ENCODE data around the gene ALDH16A1. TPM values are rescaled to one million over a fixed set of nuclear protein-coding genes. Genes with fewer than 3 reads are reported as not detected.
A peak's percentile ranks its signal among the peaks of the same experiment; 100 is the strongest.

Gene ALDH16A1
- total RNA-seq, 1 experiment from 2014 or later, result 40.9 TPM

GRCh38 chr19:49407482-49408015 lies 45.5 kb upstream of the ALDH16A1 start:
- Histone ChIP-seq H3K79me2 (ENCODE audit: low read depth) (no peaks in the 10 kb centered on the region), H3K9me3 (ENCODE audit: insufficient read depth, low read depth) (no peaks in the 10 kb centered on the region), H3K36me3 (ENCODE audit: low read depth) (no peaks in the 10 kb centered on the region), H3K27me3 (ENCODE audit: insufficient read depth, low read depth) (no peaks in the 10 kb centered on the region), H3F3A (ENCODE audit: insufficient read depth, low read depth) (peaks cover 12% of the 10 kb centered on the region), H3K4me3 (no peak overlapping the region), H4K20me1 (ENCODE audit: insufficient read depth) (no peaks in the 10 kb centered on the region), H3K4me1 (replicated peaks; ENCODE audit: insufficient read depth) (peaks cover 9% of the 10 kb centered on the region), H3K27ac (no peak overlapping the region), H3K4me2 (no peak overlapping the region), H2AFZ (no peak overlapping the region), H3K9me2 (ENCODE audit: insufficient read depth) (no peaks in the 10 kb centered on the region)
- intact Hi-C loops (cut with micrococcal nuclease; ENCODE audit: unreplicated experiment), result no loop called here
- ChIA-PET CTCF (no interaction called here), POLR2A (ENCODE audit: unreplicated experiment) (no interaction called here)
- no peak for DNase-seq
- TF ChIP-seq EZH2 (IDR thresholded peaks at IDR 0.05; ENCODE audit: low read depth) (no peak), CTCF (conservative IDR thresholded peaks at IDR 0.05) (no peak)
- no TSS peak for BruUV-seq (replicated peaks)

- Histone ChIP-seq H4K20me1 (ENCODE audit: insufficient read depth) (no peaks in the 10 kb centered on the region), H3K9me2 (ENCODE audit: insufficient read depth) (no peaks in the 10 kb centered on the region), H3K27ac (no peak overlapping the region), H3K79me2 (ENCODE audit: low read depth) (no peaks in the 10 kb centered on the region), H2AFZ (peak overlapping the region; percentile 29; the same call in 1 of the 2 replicates), H3F3A (ENCODE audit: insufficient read depth, low read depth) (peaks cover 5% of the 10 kb centered on the region; the same call in 1 of the 2 replicates), H3K9me3 (ENCODE audit: insufficient read depth, low read depth) (no peaks in the 10 kb centered on the region), H3K4me2 (no peak overlapping the region), H3K4me1 (replicated peaks; ENCODE audit: insufficient read depth) (peaks cover 2% of the 10 kb centered on the region), H3K36me3 (ENCODE audit: low read depth) (no peaks in the 10 kb centered on the region), H3K27me3 (ENCODE audit: insufficient read depth, low read depth) (no peaks in the 10 kb centered on the region), H3K4me3 (no peak overlapping the region)
- no TSS peak for BruUV-seq (replicated peaks)
- DNase-seq, result no peak
- intact Hi-C loops (cut with micrococcal nuclease; ENCODE audit: unreplicated experiment), result no loop called here
- POLR2A ChIA-PET (ENCODE audit: unreplicated experiment), result no interaction called here
- TF ChIP-seq EZH2 (IDR thresholded peaks at IDR 0.05; ENCODE audit: low read depth), result no peak
- TF ChIP-seq CTCF (conservative IDR thresholded peaks at IDR 0.05), result no peak
- CTCF ChIA-PET, result no interaction called here
These were observed 44.1 kb upstream of the ALDH16A1 start for GRCh38 chr19:49408816-49409440.

- H3K4me2 ChIP-seq, result no peak overlapping the region
- no peak overlapping the region for H3K27ac ChIP-seq
- no peaks in the 10 kb centered on the region for H4K20me1 ChIP-seq (ENCODE audit: insufficient read depth)
- TF ChIP-seq CTCF (conservative IDR thresholded peaks at IDR 0.05) (no peak), EZH2 (IDR thresholded peaks at IDR 0.05; ENCODE audit: low read depth) (no peak)
- no peaks in the 10 kb centered on the region for H3K4me1 ChIP-seq (replicated peaks; ENCODE audit: insufficient read depth)
- no peak overlapping the region for H3K4me3 ChIP-seq
- H3K27me3 ChIP-seq (ENCODE audit: insufficient read depth, low read depth), result peaks cover 2% of the 10 kb centered on the region; the same call in 1 of the 2 replicates
- CTCF ChIA-PET, result no interaction called here
- no peaks in the 10 kb centered on the region for H3K9me3 ChIP-seq (ENCODE audit: insufficient read depth, low read depth)
- POLR2A ChIA-PET (ENCODE audit: unreplicated experiment), result interaction anchor here (0.6 kb wide), 1 partner anchor 33 kb away, joined by 3 read pairs; no protein-coding TSS in a partner anchor
- BruUV-seq (replicated peaks), result no TSS peak
- H2AFZ ChIP-seq, result no peak overlapping the region
- H3K9me2 ChIP-seq (ENCODE audit: insufficient read depth), result no peaks in the 10 kb centered on the region
- DNase-seq, result no peak
- no peaks in the 10 kb centered on the region for H3F3A ChIP-seq (ENCODE audit: insufficient read depth, low read depth)
- no peaks in the 10 kb centered on the region for H3K36me3 ChIP-seq (ENCODE audit: low read depth)
- no peaks in the 10 kb centered on the region for H3K79me2 ChIP-seq (ENCODE audit: low read depth)
- intact Hi-C loops (cut with micrococcal nuclease; ENCODE audit: unreplicated experiment), result no loop called here
These were observed 43.5 kb upstream of the ALDH16A1 start for GRCh38 chr19:49409441-49410029.
